PC-9 (cell line): ENCODE results near the gene SHCBP1L.

Experiments used
- CTCF ChIP-seq: fragments of 200-600 bp; sonication (generic); conservative IDR thresholded peaks from 2 replicates; pipeline ENCODE4 v1.6.1; 2017; ENCODE audit warnings: mixed run types, antibody characterized with exemption, mild to moderate bottlenecking, moderate library complexity
- EZH2 ChIP-seq: fragments of 200-600 bp; sonication (generic); IDR thresholded peaks from 2 replicates; pipeline ENCODE4 v1.8.0; 2017; ENCODE audit warnings: antibody characterized with exemption, low read depth

- no peak for TF ChIP-seq CTCF
- no peak for TF ChIP-seq EZH2
These were observed 2.9 kb upstream of the SHCBP1L start for GRCh38 chr1:182955596-182956588.
